NCI-H146 (cell line): Measurements from ENCODE around the gene NFATC1.

Experiments used
- DNase-seq: peaks from one replicate; lab custom pipeline; 2025; lab: John Stamatoyannopoulos, UW

Gene NFATC1

DNA sequence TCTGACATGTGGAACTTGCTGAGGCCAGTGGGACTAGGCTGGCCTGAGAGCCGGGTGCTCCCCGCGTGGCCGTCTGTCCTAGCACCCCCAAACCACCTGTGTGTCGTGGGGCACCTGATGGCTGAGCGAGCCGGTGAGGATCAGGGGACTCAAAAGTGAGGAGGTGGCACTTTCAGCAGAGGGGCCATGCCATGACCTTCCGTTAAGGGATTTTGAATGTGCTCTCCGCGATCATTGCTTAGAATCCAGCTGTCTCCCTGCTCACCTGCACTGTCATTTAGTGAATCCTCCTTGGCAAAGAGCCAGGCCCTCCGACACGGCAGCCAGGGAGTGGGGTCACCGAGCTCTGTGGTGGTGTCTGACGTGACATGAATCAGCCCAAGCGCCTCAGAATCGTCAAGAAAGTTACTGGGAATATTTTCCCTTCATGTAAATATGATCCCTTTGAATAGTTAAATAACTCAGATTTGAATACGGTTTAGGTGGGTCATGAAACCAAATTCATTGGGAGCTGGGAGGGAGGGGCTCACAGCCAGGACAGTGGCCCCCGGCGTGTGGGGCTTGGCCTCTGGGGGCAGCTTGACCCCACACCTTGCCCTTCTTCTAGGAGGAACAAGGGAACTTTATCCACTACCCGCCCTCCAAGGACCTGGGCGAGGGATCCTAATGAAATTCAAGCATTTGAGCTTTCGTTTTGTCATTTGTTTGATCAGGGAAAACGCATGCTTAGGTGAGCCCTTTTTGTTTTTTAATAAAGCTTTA lies 9.5 kb downstream of the NFATC1 start:
- DNase-seq, result peak; percentile 75

GRCh38 chr18:79405781-79406575 lies 10.2 kb downstream of the NFATC1 start:
- DNase-seq, result no peak

DNA sequence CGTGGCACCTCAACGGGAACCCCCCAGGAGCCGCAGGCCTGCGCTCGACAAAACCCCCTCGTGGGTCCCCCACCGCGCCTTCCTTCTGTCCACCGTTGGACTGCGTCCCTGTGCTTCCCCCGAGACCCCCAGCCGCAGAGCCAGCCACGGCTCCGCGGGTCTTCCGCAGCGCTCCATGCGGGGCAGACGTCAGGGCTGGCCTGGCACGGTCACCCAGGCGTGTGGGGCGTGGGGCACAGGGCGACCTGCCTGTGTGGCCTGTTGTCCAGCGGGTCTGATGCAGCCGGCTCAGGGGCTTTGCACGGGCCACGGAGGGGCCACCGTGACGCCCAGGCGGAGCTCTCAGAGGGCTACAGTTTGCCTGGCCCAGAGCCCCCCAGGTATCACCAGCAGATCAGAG lies 11.0 kb downstream of the NFATC1 start:
- DNase-seq, result no peak

GRCh38 chr18:79409313-79409712 lies 13.6 kb downstream of the NFATC1 start:
- DNase-seq, result no peak

- DNase-seq, result no peak
Measured at GRCh38 chr18:79410171-79410641, 14.5 kb downstream of the NFATC1 start.

DNA sequence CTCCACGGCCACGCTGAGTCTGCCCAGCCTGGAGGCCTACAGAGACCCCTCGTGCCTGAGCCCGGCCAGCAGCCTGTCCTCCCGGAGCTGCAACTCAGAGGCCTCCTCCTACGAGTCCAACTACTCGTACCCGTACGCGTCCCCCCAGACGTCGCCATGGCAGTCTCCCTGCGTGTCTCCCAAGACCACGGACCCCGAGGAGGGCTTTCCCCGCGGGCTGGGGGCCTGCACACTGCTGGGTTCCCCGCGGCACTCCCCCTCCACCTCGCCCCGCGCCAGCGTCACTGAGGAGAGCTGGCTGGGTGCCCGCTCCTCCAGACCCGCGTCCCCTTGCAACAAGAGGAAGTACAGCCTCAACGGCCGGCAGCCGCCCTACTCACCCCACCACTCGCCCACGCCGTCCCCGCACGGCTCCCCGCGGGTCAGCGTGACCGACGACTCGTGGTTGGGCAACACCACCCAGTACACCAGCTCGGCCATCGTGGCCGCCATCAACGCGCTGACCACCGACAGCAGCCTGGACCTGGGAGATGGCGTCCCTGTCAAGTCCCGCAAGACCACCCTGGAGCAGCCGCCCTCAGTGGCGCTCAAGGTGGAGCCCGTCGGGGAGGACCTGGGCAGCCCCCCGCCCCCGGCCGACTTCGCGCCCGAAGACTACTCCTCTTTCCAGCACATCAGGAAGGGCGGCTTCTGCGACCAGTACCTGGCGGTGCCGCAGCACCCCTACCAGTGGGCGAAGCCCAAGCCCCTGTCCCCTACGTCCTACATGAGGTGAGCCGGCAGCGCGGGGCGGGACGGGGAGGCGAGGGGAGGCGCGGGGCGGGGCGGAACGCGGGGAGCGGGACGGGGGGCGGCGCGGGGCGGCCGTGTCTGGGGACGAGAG lies 15.2 kb downstream of the NFATC1 start:
- no peak for DNase-seq

- DNase-seq, result no peak
Measured at GRCh38 chr18:79411614-79412526, 16.1 kb downstream of the NFATC1 start.

GRCh38 chr18:79413025-79413424 lies 17.3 kb downstream of the NFATC1 start:
- DNase-seq, result no peak

DNA sequence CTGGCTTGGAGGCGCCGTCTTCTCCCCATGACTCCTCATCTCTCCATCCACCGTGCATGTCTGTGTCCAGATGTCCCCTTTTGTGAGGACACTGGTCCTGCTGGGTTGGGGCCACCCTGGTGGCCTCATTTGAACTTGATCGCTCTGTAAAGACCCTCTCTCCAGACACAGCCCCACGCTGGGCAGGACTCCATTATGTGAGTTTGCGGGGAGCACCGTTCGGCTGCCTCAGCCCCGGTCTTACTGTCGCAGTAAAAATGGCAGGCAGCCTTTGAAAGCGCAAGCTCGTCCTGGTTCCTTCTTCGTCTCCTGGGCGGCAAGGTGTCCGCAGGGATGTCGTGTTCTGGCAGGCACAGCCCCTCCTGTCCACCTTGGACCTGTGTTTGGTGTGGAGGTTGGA lies 17.7 kb downstream of the NFATC1 start:
- no peak for DNase-seq

GRCh38 chr18:79413901-79414300 lies 18.2 kb downstream of the NFATC1 start:
- no peak for DNase-seq

DNA sequence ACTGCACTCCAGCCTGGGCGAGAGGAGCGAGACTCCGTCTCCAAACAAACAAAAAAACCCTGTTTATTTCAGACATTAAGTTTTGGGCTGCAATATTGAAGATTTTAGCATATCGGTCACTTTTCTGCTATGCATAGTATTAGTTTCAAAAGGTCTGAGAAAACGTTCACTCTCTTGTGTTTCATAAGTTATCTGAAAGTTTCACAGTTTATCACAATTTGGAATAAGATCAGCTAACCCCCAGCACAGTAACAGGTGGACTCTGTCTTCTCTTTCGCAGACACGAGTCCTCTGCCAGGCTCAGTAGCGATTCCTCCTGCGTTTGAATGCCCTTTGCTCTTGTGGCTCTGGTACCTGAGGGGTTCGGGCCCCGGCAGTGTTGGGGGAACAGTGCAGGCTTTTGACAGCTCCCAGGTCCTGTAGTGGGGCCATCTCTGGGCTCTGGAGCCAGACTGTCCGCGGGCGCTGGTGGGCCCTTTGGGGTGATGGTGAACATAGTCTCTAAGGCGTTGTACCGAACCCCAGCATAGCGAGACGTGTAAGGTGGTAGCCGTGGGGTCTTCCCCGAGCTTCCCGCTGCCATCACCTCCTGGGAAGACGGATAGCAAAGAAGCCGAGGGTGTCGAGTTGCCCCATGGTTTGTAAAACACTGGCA lies 20.4 kb downstream of the NFATC1 start:
- no peak for DNase-seq

GRCh38 chr18:79416677-79417052 lies 20.9 kb downstream of the NFATC1 start:
- no peak for DNase-seq

GRCh38 chr18:79418236-79418635 lies 22.5 kb downstream of the NFATC1 start:
- DNase-seq, result no peak

DNA sequence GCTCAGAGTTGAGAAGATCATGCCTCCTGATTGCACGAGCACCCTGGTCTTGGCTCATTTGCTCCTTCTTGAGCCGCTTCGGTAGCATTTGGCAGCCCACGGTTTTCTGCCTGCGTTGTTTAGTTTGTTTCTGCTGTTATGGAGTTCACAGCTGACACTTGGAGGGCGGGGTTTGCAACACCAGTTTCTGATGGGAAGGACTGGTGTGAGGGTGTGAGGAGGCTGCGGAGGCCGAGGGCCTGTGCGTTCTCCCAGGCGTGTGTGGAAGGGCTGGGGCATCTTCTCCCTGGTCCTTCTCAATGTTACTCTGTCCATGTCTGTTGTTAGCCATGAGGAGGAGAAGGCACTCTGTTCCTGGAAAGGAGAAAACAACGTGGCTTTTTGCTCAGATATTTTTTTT lies 22.9 kb downstream of the NFATC1 start:
- DNase-seq, result no peak

GRCh38 chr18:79420033-79420745 lies 24.5 kb downstream of the NFATC1 start:
- DNase-seq, result no peak

DNA sequence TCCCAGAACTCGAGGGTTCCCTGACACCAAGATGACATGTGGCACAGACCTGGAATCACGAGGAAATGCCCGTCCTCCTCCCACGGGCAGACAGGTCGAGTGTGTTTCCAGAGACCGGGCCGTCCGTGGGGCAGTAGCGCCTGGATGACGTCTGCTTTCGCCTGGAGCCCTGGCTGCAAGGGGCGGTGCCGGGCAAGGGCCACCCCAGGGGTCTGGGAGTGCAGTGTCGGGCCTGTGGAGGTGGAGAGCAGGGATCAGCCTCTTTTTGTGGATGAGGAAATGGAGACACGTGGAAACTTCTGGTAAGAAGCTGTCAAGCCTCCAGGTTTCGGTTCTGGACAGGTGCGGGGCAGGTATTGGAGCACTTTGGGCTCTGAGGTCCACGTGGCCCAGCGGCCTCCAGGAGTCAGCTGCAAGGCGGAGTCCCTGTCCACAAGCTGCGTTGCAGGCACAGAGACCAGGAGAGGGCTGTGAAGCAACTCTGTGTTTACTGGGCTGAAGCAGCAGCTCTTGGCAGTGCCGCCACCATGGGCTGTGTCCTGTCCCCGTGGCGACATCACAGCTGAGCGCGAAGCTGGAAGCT lies 25.6 kb downstream of the NFATC1 start:
- DNase-seq, result no peak

GRCh38 chr18:79422022-79422782 lies 26.5 kb downstream of the NFATC1 start:
- no peak for DNase-seq

DNA sequence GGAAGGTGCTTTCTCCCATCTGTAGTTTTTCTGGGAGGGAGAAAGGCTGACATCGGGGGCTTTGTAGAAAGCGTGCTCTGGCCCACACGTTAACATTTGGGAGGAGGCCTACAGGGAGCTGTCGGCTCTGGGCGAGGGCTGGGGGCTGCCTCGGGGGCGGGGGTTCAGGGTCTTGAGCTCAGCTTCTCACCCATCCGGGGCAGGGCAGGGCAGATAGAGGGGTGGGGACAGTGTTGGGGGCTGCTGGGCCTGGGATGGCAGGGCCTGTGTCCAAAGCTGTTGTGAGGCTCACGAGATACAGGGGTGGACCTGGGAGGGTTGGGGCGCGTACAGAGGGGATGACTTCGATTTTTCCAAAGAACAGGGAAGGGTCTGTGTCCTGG lies 27.0 kb downstream of the NFATC1 start:
- DNase-seq, result no peak
